Adrenal gland (tissue), 12 donors: Measurements from ENCODE around the gene MRPL50. TPM values are rescaled to one million over a fixed set of nuclear protein-coding genes. Genes with fewer than 3 reads are reported as not detected.

Experiments used
- DNase-seq, 7 donors: peaks; one replicate each; pipeline ENCODE4 v3.0.0-alpha.2; 2019 to 2020
- H3K27ac ChIP-seq, 5 donors: fragments of 200-600 bp; sonication (generic) in 4 of 5; 1 replicate in 3 of 5; 2 replicates in 2 of 5; pipeline versions ENCODE4 v1.5.1 to v1.8.0; 2016 to 2020; ENCODE audit warnings: mild to moderate bottlenecking in 1 of 5
- H3K27me3 ChIP-seq: fragments of 200-600 bp; 2 replicates; pipeline ENCODE4 v1.8.0; 2021
- H3K36me3 ChIP-seq, 2 donors: fragments of 200-600 bp; replicated peaks in 1 of 2; 1 replicate in 1 of 2; 2 replicates in 1 of 2; pipeline versions ENCODE4 v1.5.1 to v1.8.0; 2018 to 2022
- H3K4me1 ChIP-seq, 2 donors: fragments of 200-600 bp; replicated peaks in 1 of 2; 1 replicate in 1 of 2; 2 replicates in 1 of 2; pipeline versions ENCODE4 v1.5.1 to v1.8.0; 2018 to 2021
- H3K4me3 ChIP-seq, 4 donors: fragments of 200-600 bp; sonication (generic) in 3 of 4; one replicate each; pipeline ENCODE4 v1.5.1; 2016 to 2018
- H3K9me3 ChIP-seq, 3 donors: fragments of 200-600 bp; sonication (generic) in 1 of 3; replicated peaks in 1 of 3; 1 replicate in 2 of 3; 2 replicates in 1 of 3; pipeline versions ENCODE4 v1.5.1 to v1.8.0; 2016 to 2021
- POLR2A ChIP-seq, 2 donors: fragments of 450-650 bp; IDR thresholded peaks; one replicate each; pipeline ENCODE4 v1.6.1; 2017; ENCODE audit warnings: antibody characterized with exemption in 2 of 2, mild to moderate bottlenecking in 2 of 2, moderate library complexity in 1 of 2
- WGBS, 4 donors: extraction: QIAGEN DNeasy Blood & Tissue Kit in 2 of 4; methylation state at CpG; one replicate each; pipeline versions ENCODE4 v1.1.5 to v1.1.7; 2013 to 2017; 5-methylcytosine and 5-hydroxymethylcytosine counted together
- intact Hi-C, 2 donors: fragments of 100-400 bp; cut with DNase I; formaldehyde crosslinking; loops; one replicate each; pipeline versions ENCODE4 v1.14.1 to v1.15.0; 2022 to 2023
- polyA plus RNA-seq, 3 donors: library from polyadenylated mRNA; stranded (reverse); fragments of 200-250 nt in 2 of 3; fragments of 350-450 nt in 1 of 3; fragmentation: Illumina TruSeq in 1 of 3; extraction: RNeasy Lipid Tissue Mini Kit (QIAGEN cat#74804) in 1 of 3; gene quantifications; one replicate each; pipeline ENCODE4 v1.2.3, GENCODE V29; 2013 to 2014
- total RNA-seq, 9 donors: library from RNA; depleted of rRNA in 4 of 9; stranded (reverse); fragments of >200 nt in 4 of 9; fragments of 120-200 nt in 1 of 9; fragmentation: NEBNext Ultra II Directional in 1 of 9; extraction: Animal tissue kit (Norgen Biotek cat#: 25700) in 1 of 9; gene quantifications; one replicate each; pipeline versions ENCODE4 v1.1.0 to v1.2.4, GENCODE V29; 2013 to 2023
- TF ChIP-seq, protein P1 (sequence below), 6 experiments: fragments of 450-650 bp in 4 of 6; fragments of 200-600 bp in 2 of 6; sonication (generic) in 1 of 6; IDR thresholded peaks; 1 replicate in 5 of 6; 2 replicates in 1 of 6; pipeline versions ENCODE4 v1.5.1 to v1.8.0; 2016 to 2021; ENCODE audit warnings: antibody characterized with exemption in 6 of 6, mild to moderate bottlenecking in 2 of 6, moderate library complexity in 1 of 6
- donor health status: healthy with polysubstance abuse.
- donor health status: Bipolar disorder and iron deficiency.
- donor health status: DM: yes; HTN: yes; CAD: no.
- donor health status: DM: no; HTN: no; CAD: no.
- donor health status: DM: no; HTN: no; CAD: no.
- donor health status: DM: yes; HTN: yes; CAD: no.

MRPL50 gene
- total and polyA plus RNA-seq, 12 donors = 8.4 to 48.5 (median 15.9) TPM

DNA sequence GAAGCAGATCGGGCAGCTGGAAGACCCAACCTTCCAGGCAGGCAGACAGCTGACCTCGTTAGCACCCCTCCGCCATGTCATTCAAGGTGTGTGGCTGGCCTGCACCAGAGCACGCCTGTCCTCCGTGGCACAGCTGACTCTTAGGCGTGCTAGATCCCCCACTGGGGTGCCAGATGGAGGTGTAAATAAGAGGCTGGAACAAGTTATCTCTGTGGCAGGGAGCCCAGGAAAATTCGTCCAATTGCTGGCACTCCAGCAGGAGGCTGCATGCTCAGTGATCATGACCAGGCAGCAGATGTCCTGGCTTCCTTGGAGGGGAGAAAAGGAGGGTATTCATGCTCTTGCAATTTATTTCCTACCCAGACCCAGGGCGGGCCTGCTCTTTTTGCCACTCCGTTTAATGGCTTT, 45.0 kb upstream of the MRPL50 start:
- peaks cover 0 to 22% of the 10 kb centered on the region in 2 donors for H3K4me1 ChIP-seq
- TF ChIP-seq, protein P1, sequence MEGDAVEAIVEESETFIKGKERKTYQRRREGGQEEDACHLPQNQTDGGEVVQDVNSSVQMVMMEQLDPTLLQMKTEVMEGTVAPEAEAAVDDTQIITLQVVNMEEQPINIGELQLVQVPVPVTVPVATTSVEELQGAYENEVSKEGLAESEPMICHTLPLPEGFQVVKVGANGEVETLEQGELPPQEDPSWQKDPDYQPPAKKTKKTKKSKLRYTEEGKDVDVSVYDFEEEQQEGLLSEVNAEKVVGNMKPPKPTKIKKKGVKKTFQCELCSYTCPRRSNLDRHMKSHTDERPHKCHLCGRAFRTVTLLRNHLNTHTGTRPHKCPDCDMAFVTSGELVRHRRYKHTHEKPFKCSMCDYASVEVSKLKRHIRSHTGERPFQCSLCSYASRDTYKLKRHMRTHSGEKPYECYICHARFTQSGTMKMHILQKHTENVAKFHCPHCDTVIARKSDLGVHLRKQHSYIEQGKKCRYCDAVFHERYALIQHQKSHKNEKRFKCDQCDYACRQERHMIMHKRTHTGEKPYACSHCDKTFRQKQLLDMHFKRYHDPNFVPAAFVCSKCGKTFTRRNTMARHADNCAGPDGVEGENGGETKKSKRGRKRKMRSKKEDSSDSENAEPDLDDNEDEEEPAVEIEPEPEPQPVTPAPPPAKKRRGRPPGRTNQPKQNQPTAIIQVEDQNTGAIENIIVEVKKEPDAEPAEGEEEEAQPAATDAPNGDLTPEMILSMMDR (IDR thresholded peaks at IDR 0.05) = no peak
- TF ChIP-seq POLR2A (IDR thresholded peaks at IDR 0.05) = no peak
- intact Hi-C loops = no loop called here
- no peaks in the 10 kb centered on the region for H3K36me3 ChIP-seq
- peak in 2 of 7 donors; percentile 25 to 44 for DNase-seq
- H3K27me3 ChIP-seq = no peaks in the 10 kb centered on the region
- H3K27ac ChIP-seq = no peak overlapping the region
- 65 to 79% (median 71%) methylated on average over 8 to 9 of the region's 9 CpGs for WGBS, 4 donors
- no peaks in the 10 kb centered on the region for H3K9me3 ChIP-seq
- no peak overlapping the region for H3K4me3 ChIP-seq

DNA sequence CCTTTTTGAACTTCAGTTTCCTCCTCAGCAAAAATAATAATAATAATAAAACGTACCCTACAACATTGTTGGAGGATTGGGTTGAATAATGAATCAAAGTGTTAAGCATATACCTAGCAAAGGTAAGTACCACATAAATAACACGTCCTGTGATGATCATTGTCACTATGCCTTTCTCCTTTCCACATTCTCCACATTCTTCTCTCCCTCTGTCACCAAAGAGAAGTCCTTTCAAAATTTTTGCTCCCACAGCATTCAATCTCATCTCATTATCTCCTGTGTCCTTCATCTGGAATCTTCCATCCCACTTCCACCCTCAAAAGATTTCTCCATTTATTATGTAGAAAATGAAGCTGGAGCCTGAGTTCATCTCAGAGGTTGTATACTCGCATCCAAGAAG, 44.3 kb upstream of the MRPL50 start:
- Histone ChIP-seq H3K27ac (no peak overlapping the region), H3K9me3 (no peaks in the 10 kb centered on the region), H3K36me3 (no peaks in the 10 kb centered on the region), H3K4me1 (peaks cover 0 to 19% of the 10 kb centered on the region in 2 donors), H3K4me3 (no peak overlapping the region), H3K27me3 (no peaks in the 10 kb centered on the region)
- no peak for TF ChIP-seq POLR2A (IDR thresholded peaks at IDR 0.05)
- TF ChIP-seq, protein P1 (IDR thresholded peaks at IDR 0.05) = no peak
- WGBS, 4 donors = 78 to 89% (median 81%) methylated on average over 3 of the region's 3 CpGs
- DNase-seq = no peak
- intact Hi-C loops = no loop called here

DNA sequence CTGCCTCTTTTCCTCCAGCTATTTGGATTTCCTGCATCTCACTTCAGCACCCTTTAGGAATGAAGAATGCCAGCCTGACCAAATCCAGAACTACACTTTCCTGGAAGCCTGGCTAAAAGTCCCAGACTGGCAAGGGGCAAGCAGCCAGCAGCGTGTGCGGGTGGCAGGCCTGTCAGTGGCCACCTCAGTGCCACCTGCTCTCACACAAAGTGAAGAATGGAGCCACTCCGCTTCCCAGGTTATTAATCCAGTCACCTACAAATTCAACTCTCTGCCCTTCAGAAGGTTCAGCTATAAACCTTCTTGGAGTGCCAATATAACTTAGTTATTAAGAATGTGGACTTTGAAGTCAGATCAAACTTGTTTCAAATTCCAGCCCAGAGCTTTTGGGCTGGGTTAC, 43.9 kb upstream of the MRPL50 start:
- intact Hi-C loops = no loop called here
- WGBS, 4 donors = 87 to 100% (median 93%) methylated on average over 1 to 3 of the region's 3 CpGs
- no peaks in the 10 kb centered on the region for H3K9me3 ChIP-seq
- no peak overlapping the region for H3K4me3 ChIP-seq
- peaks cover 0 to 19% of the 10 kb centered on the region in 2 donors for H3K4me1 ChIP-seq
- no peak overlapping the region for H3K27ac ChIP-seq
- H3K27me3 ChIP-seq = no peaks in the 10 kb centered on the region
- no peaks in the 10 kb centered on the region for H3K36me3 ChIP-seq
- DNase-seq = no peak
- TF ChIP-seq, protein P1 (IDR thresholded peaks at IDR 0.05) = no peak
- no peak for TF ChIP-seq POLR2A (IDR thresholded peaks at IDR 0.05)

DNA sequence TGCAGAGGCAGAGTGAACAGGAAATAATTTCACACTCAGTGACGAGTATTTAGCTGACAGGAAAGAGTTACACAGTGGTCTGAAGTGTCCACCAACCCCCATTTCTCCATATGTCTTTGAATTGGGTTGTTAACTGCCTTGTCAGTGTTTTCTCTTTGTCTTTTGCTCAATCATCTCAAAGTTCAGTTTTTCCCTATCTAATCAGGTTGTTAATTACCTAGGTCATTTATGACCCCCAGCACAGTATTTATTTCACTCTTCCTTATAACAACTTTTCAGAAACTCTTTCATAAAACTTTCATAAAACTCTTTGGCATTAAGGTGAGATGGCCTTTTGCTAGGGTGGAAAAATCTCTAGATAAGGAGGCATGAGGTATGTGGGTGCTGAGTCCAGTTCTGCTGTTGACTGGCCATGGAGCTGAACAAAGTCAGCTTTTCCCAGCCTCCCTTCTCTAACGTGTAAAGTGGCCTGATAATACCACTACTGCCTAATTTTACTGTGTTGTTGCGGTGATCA, 42.4 kb upstream of the MRPL50 start:
- Histone ChIP-seq H3K27me3 (no peaks in the 10 kb centered on the region), H3K36me3 (no peaks in the 10 kb centered on the region), H3K4me1 (peaks cover 0 to 16% of the 10 kb centered on the region in 2 donors), H3K27ac (no peak overlapping the region), H3K9me3 (no peaks in the 10 kb centered on the region), H3K4me3 (no peak overlapping the region)
- TF ChIP-seq POLR2A (IDR thresholded peaks at IDR 0.05) = no peak
- no peak for DNase-seq
- intact Hi-C loops = no loop called here
- WGBS, 4 donors = 66 to 77% (median 71%) methylated on average over 3 of the region's 3 CpGs

DNA sequence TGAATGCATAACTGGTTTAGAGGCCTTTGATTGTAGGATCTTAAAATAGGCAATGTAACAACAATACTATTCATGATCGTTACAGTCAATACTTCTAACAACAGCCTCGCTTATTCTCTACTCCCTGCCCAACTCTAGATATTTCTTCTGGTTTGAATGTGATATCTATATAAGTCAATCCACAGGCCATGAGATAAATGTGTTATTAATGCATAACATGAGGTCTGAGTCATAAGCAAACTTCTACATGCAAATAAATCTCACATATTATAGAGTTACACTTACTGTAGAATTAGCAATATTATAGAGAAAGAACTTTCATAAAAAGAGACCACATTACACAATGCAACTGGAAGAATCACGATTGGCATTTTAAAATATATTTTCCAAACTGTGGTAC, 40.1 kb upstream of the MRPL50 start:
- Histone ChIP-seq H3K9me3 (no peaks in the 10 kb centered on the region), H3K36me3 (no peaks in the 10 kb centered on the region), H3K4me3 (no peak overlapping the region), H3K4me1 (peaks cover 0 to 9% of the 10 kb centered on the region in 2 donors), H3K27ac (peak overlapping the region; percentile 20 to 75 (median 60)), H3K27me3 (no peaks in the 10 kb centered on the region)
- WGBS, 4 donors = 67 to 79% (median 72%) methylated on average over 3 of the region's 3 CpGs
- DNase-seq = no peak
- intact Hi-C loops = no loop called here
- TF ChIP-seq, protein P1 (IDR thresholded peaks at IDR 0.05) = no peak
- no peak for TF ChIP-seq POLR2A (IDR thresholded peaks at IDR 0.05)
